Lower lobe of right lung (tissue), 2 donors: Measurements from ENCODE around the gene CRTC3. TPM values are rescaled to one million over a fixed set of nuclear protein-coding genes. Genes with fewer than 3 reads are reported as not detected.
A peak's percentile ranks its signal among the peaks of the same experiment; 100 is the strongest.

Experiments used
- ATAC-seq, 2 donors: fragments of 200-7000 bp; cut with Tn5 transposase; one replicate each; pipeline ENCODE4 v1.9.1; 2020 to 2022; ENCODE audit warnings: mild to moderate bottlenecking in 2 of 2, moderate library complexity in 2 of 2
- DNase-seq: peaks from one replicate; pipeline ENCODE4 v3.0.0-alpha.2; 2020
- H3K27ac ChIP-seq: fragments of 200-600 bp; one replicate; pipeline ENCODE4 v1.8.0; 2022
- H3K27me3 ChIP-seq: fragments of 200-600 bp; one replicate; pipeline ENCODE4 v1.8.0; 2022; ENCODE audit warnings: low read depth
- H3K36me3 ChIP-seq: fragments of 200-600 bp; one replicate; pipeline ENCODE4 v1.8.0; 2022; ENCODE audit warnings: mild to moderate bottlenecking
- H3K4me1 ChIP-seq: fragments of 200-600 bp; one replicate; pipeline ENCODE4 v1.8.0; 2022
- H3K4me3 ChIP-seq: fragments of 200-600 bp; one replicate; pipeline ENCODE4 v1.8.0; 2022; ENCODE audit warnings: mild to moderate bottlenecking
- H3K9me3 ChIP-seq: fragments of 200-600 bp; one replicate; pipeline ENCODE4 v1.8.0; 2022
- CTCF ChIP-seq: fragments of 200-600 bp; IDR thresholded peaks from one replicate; pipeline ENCODE4 v1.8.0; 2022; ENCODE audit warnings: antibody characterized with exemption, mild to moderate bottlenecking
- intact Hi-C: fragments of 100-400 bp; cut with DNase I; formaldehyde crosslinking; loops from one replicate; pipeline ENCODE4 v1.11.0; 2022
- total RNA-seq: library from RNA; stranded (reverse); fragmentation: NEBNext Ultra II Directional; extraction: Animal tissue kit (Norgen Biotek cat#: 25700); gene quantifications from one replicate; pipeline ENCODE4 v1.2.1, GENCODE V29; 2021
- donor health status: DM: no; HTN: yes; CAD: no; lungs with severe emphysema.

CRTC3 gene
- total RNA-seq, 1 donor from 2014 or later = 40.6 TPM

GRCh38 chr15:90483637-90484036 is 46.1 kb upstream of the CRTC3 start:
- DNase-seq = no peak
- peaks cover 97% of the 10 kb centered on the region for H3K36me3 ChIP-seq
- ATAC-seq = no peak
- peaks cover 14% of the 10 kb centered on the region for H3K4me1 ChIP-seq
- no peak overlapping the region for H3K27ac ChIP-seq
- H3K9me3 ChIP-seq = no peaks in the 10 kb centered on the region
- intact Hi-C loops = no loop called here
- no peak for TF ChIP-seq CTCF
- H3K4me3 ChIP-seq = no peak overlapping the region
- H3K27me3 ChIP-seq = no peaks in the 10 kb centered on the region

GRCh38 chr15:90487186-90487585 is 42.5 kb upstream of the CRTC3 start:
- no peak for TF ChIP-seq CTCF
- no peaks in the 10 kb centered on the region for H3K27me3 ChIP-seq
- DNase-seq (peak; percentile 66), ATAC-seq (peak; percentile 92 to 95)
- intact Hi-C loops = no loop called here
- H3K9me3 ChIP-seq = no peaks in the 10 kb centered on the region
- no peak overlapping the region for H3K4me3 ChIP-seq
- no peak overlapping the region for H3K27ac ChIP-seq
- H3K36me3 ChIP-seq = peaks cover 100% of the 10 kb centered on the region
- H3K4me1 ChIP-seq = no peaks in the 10 kb centered on the region

GRCh38 chr15:90489514-90489913 is 40.2 kb upstream of the CRTC3 start:
- intact Hi-C loops = no loop called here
- Histone ChIP-seq H3K9me3 (no peaks in the 10 kb centered on the region), H3K4me3 (no peak overlapping the region), H3K27ac (no peak overlapping the region), H3K4me1 (no peaks in the 10 kb centered on the region), H3K36me3 (peaks cover 100% of the 10 kb centered on the region), H3K27me3 (no peaks in the 10 kb centered on the region)
- ATAC-seq = no peak
- no peak for DNase-seq
- no peak for TF ChIP-seq CTCF

GRCh38 chr15:90489944-90490343 is 39.8 kb upstream of the CRTC3 start:
- TF ChIP-seq CTCF = no peak
- Histone ChIP-seq H3K9me3 (no peaks in the 10 kb centered on the region), H3K36me3 (peaks cover 100% of the 10 kb centered on the region), H3K27ac (no peak overlapping the region), H3K4me1 (no peaks in the 10 kb centered on the region), H3K4me3 (no peak overlapping the region), H3K27me3 (no peaks in the 10 kb centered on the region)
- ATAC-seq (no peak), DNase-seq (no peak)
- intact Hi-C loops = loop anchor here (10.0 kb wide), 1 partner anchor 205 kb away; no protein-coding TSS in a partner anchor

GRCh38 chr15:90493647-90494046 is 36.1 kb upstream of the CRTC3 start:
- Histone ChIP-seq H3K4me1 (peaks cover 10% of the 10 kb centered on the region), H3K36me3 (peaks cover 100% of the 10 kb centered on the region), H3K27me3 (no peaks in the 10 kb centered on the region), H3K4me3 (no peak overlapping the region), H3K27ac (no peak overlapping the region), H3K9me3 (no peaks in the 10 kb centered on the region)
- no peak for TF ChIP-seq CTCF
- intact Hi-C loops = loop anchor here (10.0 kb wide), 1 partner anchor 201 kb away; no protein-coding TSS in a partner anchor
- no peak for ATAC-seq
- DNase-seq = no peak

GRCh38 chr15:90495067-90495466 is 34.7 kb upstream of the CRTC3 start:
- DNase-seq = no peak
- no peak for TF ChIP-seq CTCF
- ATAC-seq = no peak
- Histone ChIP-seq H3K4me1 (peaks cover 10% of the 10 kb centered on the region), H3K27me3 (no peaks in the 10 kb centered on the region), H3K36me3 (peaks cover 100% of the 10 kb centered on the region), H3K4me3 (no peak overlapping the region), H3K9me3 (no peaks in the 10 kb centered on the region), H3K27ac (no peak overlapping the region)
- intact Hi-C loops = loop anchor here (10.0 kb wide), 1 partner anchor 200 kb away; no protein-coding TSS in a partner anchor
